Loucy (cell line): ENCODE measurements around the gene DPM2.

Experiments used
- CTCF ChIP-seq: fragments of 200-600 bp; sonication (generic); conservative IDR thresholded peaks from 2 replicates; pipeline ENCODE4 v1.5.1; 2014; ENCODE audit warnings: mild to moderate bottlenecking, antibody characterized with exemption, low read length
- EZH2phosphoT487 ChIP-seq: fragments of 200-600 bp; IDR thresholded peaks from 2 replicates; pipeline ENCODE4 v1.6.1; 2018; ENCODE audit warnings: antibody characterized with exemption, mild to moderate bottlenecking, moderate library complexity, borderline replicate concordance

- TF ChIP-seq CTCF = no peak
- no peak for TF ChIP-seq EZH2phosphoT487
Observed at GRCh38 chr9:127987103-127987614, 49.5 kb upstream of the DPM2 start.
